ENCODE data around the gene SORCS2.

SORCS2 gene

DNA sequence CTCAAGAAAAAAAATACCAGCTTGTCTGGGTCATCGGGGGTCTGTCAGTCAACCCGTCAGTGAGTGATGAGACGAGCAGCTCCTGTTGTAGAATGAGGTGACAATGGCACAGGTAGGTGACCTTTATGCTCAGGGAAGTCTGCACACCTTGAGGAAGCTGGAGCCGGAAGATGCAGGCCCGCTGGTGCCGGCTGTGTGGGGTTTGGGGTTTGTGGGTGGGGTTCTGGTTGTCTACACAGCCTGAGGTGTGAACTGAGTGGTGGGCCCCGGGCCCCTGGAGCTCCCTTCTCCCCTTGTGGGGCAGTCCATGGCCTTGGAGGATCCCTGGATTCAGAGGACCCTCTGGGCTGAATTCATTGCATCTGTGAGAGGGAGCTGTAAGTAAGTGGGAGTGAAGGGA is 75.5 kb downstream of the SORCS2 start:
- no peak overlapping the region for H3K4me3 ChIP-seq (ENCODE audit: low read depth, low read length)
- TF ChIP-seq POLR2A (IDR thresholded peaks at IDR 0.05; ENCODE audit: extremely low read depth, insufficient read length) (no peak), MYC (IDR thresholded peaks at IDR 0.05; ENCODE audit: low read depth, low read length) (no peak)
- TF ChIP-seq, protein P1, sequence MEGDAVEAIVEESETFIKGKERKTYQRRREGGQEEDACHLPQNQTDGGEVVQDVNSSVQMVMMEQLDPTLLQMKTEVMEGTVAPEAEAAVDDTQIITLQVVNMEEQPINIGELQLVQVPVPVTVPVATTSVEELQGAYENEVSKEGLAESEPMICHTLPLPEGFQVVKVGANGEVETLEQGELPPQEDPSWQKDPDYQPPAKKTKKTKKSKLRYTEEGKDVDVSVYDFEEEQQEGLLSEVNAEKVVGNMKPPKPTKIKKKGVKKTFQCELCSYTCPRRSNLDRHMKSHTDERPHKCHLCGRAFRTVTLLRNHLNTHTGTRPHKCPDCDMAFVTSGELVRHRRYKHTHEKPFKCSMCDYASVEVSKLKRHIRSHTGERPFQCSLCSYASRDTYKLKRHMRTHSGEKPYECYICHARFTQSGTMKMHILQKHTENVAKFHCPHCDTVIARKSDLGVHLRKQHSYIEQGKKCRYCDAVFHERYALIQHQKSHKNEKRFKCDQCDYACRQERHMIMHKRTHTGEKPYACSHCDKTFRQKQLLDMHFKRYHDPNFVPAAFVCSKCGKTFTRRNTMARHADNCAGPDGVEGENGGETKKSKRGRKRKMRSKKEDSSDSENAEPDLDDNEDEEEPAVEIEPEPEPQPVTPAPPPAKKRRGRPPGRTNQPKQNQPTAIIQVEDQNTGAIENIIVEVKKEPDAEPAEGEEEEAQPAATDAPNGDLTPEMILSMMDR (IDR thresholded peaks at IDR 0.05; ENCODE audit: low read depth, low read length), result no peak
- TF ChIP-seq, protein P2, sequence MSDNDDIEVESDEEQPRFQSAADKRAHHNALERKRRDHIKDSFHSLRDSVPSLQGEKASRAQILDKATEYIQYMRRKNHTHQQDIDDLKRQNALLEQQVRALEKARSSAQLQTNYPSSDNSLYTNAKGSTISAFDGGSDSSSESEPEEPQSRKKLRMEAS (IDR thresholded peaks at IDR 0.05; ENCODE audit: low read depth, low read length), result no peak
- DNase-seq (ENCODE audit: low read depth), result no peak

DNA sequence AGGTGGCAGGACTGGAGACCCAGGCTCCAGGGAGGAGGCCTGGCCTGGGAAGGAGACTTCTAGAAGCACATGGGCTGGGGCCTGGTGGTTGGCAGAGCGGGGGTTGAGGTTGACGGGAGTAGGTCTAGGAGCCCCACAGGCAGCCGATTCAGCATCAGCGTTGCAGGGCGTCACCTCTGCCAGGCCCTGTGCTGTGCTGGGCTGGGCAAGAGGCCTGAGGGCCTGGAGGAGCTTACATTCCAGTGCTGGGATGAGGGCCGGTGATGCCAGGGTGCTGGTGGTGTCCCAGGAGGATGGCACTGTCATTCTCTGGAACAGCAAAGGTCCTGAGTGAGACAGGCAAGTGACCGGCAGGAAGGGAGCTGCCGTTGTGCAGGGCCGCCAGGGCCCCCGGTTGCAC is 76.6 kb downstream of the SORCS2 start:
- no peak overlapping the region for H3K4me3 ChIP-seq (ENCODE audit: low read depth, low read length)
- TF ChIP-seq, protein P2 (IDR thresholded peaks at IDR 0.05; ENCODE audit: low read depth, low read length), result no peak
- TF ChIP-seq POLR2A (IDR thresholded peaks at IDR 0.05; ENCODE audit: extremely low read depth, insufficient read length) (no peak), MYC (IDR thresholded peaks at IDR 0.05; ENCODE audit: low read depth, low read length) (no peak)
- TF ChIP-seq, protein P1 (IDR thresholded peaks at IDR 0.05; ENCODE audit: low read depth, low read length), result no peak
- no peak for DNase-seq (ENCODE audit: low read depth)

DNA sequence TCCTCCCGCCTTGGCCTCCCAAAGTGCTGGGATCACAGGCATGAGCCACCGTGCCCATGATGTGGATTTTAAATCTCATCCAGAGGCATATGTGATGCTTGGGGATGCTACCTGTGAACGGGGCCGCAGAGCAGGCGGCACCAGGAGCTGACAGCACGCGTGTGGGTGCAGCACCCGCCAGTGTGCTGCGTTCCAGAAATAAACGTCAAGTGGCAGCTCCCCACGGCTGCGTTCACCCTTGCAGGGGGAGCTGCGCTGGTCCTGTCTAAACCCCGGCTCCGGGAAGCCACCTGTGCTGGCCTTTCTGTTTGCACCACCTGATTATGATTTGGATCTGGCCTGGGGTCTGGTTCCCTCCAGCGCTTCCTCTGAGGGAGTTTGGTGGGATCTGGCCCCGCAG is 77.8 kb downstream of the SORCS2 start:
- no peak overlapping the region for H3K4me3 ChIP-seq (ENCODE audit: low read depth, low read length)
- TF ChIP-seq, protein P1 (IDR thresholded peaks at IDR 0.05; ENCODE audit: low read depth, low read length), result no peak
- TF ChIP-seq POLR2A (IDR thresholded peaks at IDR 0.05; ENCODE audit: extremely low read depth, insufficient read length) (no peak), MYC (IDR thresholded peaks at IDR 0.05; ENCODE audit: low read depth, low read length) (no peak)
- TF ChIP-seq, protein P2 (IDR thresholded peaks at IDR 0.05; ENCODE audit: low read depth, low read length), result no peak
- DNase-seq (ENCODE audit: low read depth), result no peak

DNA sequence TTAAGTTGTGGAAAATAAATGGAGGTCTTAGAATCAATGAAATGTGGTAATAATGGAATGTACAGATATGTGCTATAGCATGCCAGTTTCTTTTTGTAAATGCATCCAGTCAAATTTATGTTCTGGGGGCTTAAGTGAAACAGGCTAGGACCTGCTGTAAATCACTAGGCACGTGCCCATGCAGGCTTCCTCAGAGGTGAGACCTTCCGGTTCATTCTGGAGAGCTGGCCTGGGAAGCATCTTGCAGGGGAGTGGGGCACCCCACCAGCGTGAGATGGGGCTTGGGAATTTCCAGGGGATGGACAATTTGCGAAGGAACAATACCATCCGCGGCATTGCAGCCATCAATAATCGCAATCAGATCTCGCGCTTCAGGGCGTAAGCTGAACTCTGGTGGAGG is 80.1 kb downstream of the SORCS2 start:
- TF ChIP-seq, protein P2 (IDR thresholded peaks at IDR 0.05; ENCODE audit: low read depth, low read length), result no peak
- TF ChIP-seq, protein P1 (IDR thresholded peaks at IDR 0.05; ENCODE audit: low read depth, low read length), result no peak
- TF ChIP-seq POLR2A (IDR thresholded peaks at IDR 0.05; ENCODE audit: extremely low read depth, insufficient read length), result no peak
- TF ChIP-seq MYC (IDR thresholded peaks at IDR 0.05; ENCODE audit: low read depth, low read length), result no peak
- no peak for DNase-seq (ENCODE audit: low read depth)
- H3K4me3 ChIP-seq (ENCODE audit: low read depth, low read length), result no peak overlapping the region

DNA sequence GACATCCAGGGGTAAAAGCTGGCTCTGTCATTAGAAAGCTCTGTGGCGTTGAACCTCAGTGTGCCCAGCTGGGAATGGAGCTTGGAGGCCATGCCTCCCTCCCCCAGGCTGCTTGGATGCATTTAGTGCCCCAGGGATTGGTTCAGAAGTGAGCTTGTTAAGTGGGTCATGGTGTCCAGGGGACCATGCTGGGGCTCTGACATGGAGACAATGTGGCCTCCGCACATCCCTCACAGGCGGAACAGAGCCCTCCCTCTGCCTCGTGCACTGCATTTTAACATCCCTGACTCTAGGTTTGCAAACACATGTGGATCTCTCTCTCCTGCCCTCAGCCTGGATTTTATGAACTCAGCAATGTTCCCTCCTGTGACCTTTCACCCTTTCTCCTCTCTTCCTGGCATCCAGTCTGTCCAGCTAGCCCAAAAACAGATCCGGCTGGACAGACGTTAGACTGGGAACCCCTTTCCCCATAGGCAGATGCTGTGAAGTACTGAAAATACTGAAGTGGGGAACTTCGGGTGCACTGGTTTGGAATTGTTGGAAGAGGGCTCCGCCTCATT is 81.5 kb downstream of the SORCS2 start:
- no peak for DNase-seq (ENCODE audit: low read depth)
- no peak for TF ChIP-seq MYC (IDR thresholded peaks at IDR 0.05; ENCODE audit: low read depth, low read length)
- TF ChIP-seq, protein P2 (IDR thresholded peaks at IDR 0.05; ENCODE audit: low read depth, low read length), result no peak
- TF ChIP-seq, protein P1 (IDR thresholded peaks at IDR 0.05; ENCODE audit: low read depth, low read length), result no peak
- no peak for TF ChIP-seq POLR2A (IDR thresholded peaks at IDR 0.05; ENCODE audit: extremely low read depth, insufficient read length)
- no peak overlapping the region for H3K4me3 ChIP-seq (ENCODE audit: low read depth, low read length)
